HepG2 (cell line): ENCODE results near the gene MTHFS. TPM values are rescaled to one million over a fixed set of nuclear protein-coding genes. Genes with fewer than 3 reads are reported as not detected.

Experiments
- ATF1 ChIP-seq: IDR thresholded peaks from 2 replicates; pipeline ENCODE4 v1.6.1; 2016; ENCODE audit warnings: mild to moderate bottlenecking, control low read depth
- CEBPZ ChIP-seq: IDR thresholded peaks from 2 replicates; pipeline ENCODE4 v1.6.1; 2012; ENCODE audit warnings: low read length, improper control_type of control experiment
- CENPT ChIP-seq: sonication (generic); formaldehyde crosslinking; IDR thresholded peaks from 2 replicates; pipeline ENCODE4 v1.8.0; 2022; ENCODE audit warnings: low read depth, mild to moderate bottlenecking, moderate library complexity, missing genetic modification reagents
- KLF16 ChIP-seq, 2 experiments: sonication (generic) in 1 of 2; formaldehyde crosslinking in 1 of 2; IDR thresholded peaks; 2 replicates each; pipeline versions ENCODE4 v1.6.1 to v1.8.0; 2016 to 2023; ENCODE audit warnings: missing genetic modification reagents in 2 of 2, missing compliant biosample characterization in 1 of 2
- PRPF4 ChIP-seq: fragments of 200-400 bp; formaldehyde crosslinking; IDR thresholded peaks from 2 replicates; pipeline ENCODE4 v1.6.1; 2016; ENCODE audit warnings: low read length, low read depth; ENCODE audit not compliant: poor library complexity, severe bottlenecking
- RBM39 ChIP-seq: fragments of 200-400 bp; formaldehyde crosslinking; IDR thresholded peaks from one replicate; pipeline ENCODE4 v1.6.1; 2018; ENCODE audit warnings: antibody characterized with exemption, mild to moderate bottlenecking, low read depth, low read length; ENCODE audit not compliant: poor library complexity, severe bottlenecking
- SRF ChIP-seq: IDR thresholded peaks from 2 replicates; pipeline ENCODE4 v1.6.1; 2011; ENCODE audit warnings: mild to moderate bottlenecking, low read depth, low read length, moderate library complexity
- YEATS2 ChIP-seq: sonication (generic); formaldehyde crosslinking; IDR thresholded peaks from 2 replicates; pipeline ENCODE4 v1.4.0; 2020; ENCODE audit warnings: missing genetic modification reagents, borderline replicate concordance
- ZBTB46 ChIP-seq: sonication (generic); formaldehyde crosslinking; IDR thresholded peaks from 2 replicates; pipeline ENCODE4 v1.4.0; 2020; ENCODE audit warnings: mild to moderate bottlenecking, missing genetic modification reagents, borderline replicate concordance
- ZBTB7B ChIP-seq: sonication (generic); formaldehyde crosslinking; IDR thresholded peaks from 2 replicates; pipeline ENCODE4 v1.4.0; 2020; ENCODE audit warnings: missing genetic modification reagents
- ZHX2 ChIP-seq, 2 experiments: sonication (generic) in 1 of 2; formaldehyde crosslinking in 1 of 2; IDR thresholded peaks; 2 replicates each; pipeline versions ENCODE4 v1.6.1 to v1.9.0; 2014 to 2022; ENCODE audit warnings: antibody characterized with exemption in 1 of 2, borderline replicate concordance in 1 of 2, inconsistent platforms in 1 of 2, low read depth in 1 of 2, missing genetic modification reagents in 1 of 2
- ZMAT3 ChIP-seq: sonication (generic); formaldehyde crosslinking; conservative IDR thresholded peaks from 2 replicates; pipeline ENCODE4 v1.7.0; 2021; ENCODE audit warnings: missing genetic modification reagents
- ZNF253 ChIP-seq: sonication (generic); formaldehyde crosslinking; IDR thresholded peaks from 2 replicates; pipeline ENCODE4 v1.8.0; 2022; ENCODE audit warnings: mild to moderate bottlenecking, missing genetic modification reagents, borderline replicate concordance
- ZNF720 ChIP-seq: sonication (generic); formaldehyde crosslinking; IDR thresholded peaks from 2 replicates; pipeline ENCODE4 v1.4.0; 2020; ENCODE audit warnings: missing genetic modification reagents
- polyA plus RNA-seq, 8 experiments: library from polyadenylated mRNA; depleted of rRNA in 3 of 8; stranded (reverse) in 7 of 8; unstranded in 1 of 8; fragments of >200 nt; fragmentation: Illumina TruSeq in 4 of 8; extraction: Trizol in 4 of 8; gene quantifications; 2 replicates each; pipeline versions ENCODE4 v1.2.1 to v1.2.3, GENCODE V29; 2011 to 2016; ENCODE audit warnings: low read depth in 4 of 8, missing spikeins in 1 of 8, mixed read lengths in 1 of 8; ENCODE audit not compliant: insufficient read depth in 1 of 8
- total RNA-seq, 5 experiments: library from RNA; depleted of rRNA; stranded (reverse); fragments of >200 nt; fragmentation: Illumina TruSeq; extraction: Trizol; gene quantifications; 2 replicates each; pipeline ENCODE4 v1.2.3, GENCODE V29; 2016; ENCODE audit warnings: low read depth in 1 of 5
- TF ChIP-seq, protein P1 (sequence below): sonication (generic); formaldehyde crosslinking; IDR thresholded peaks from 2 replicates; pipeline ENCODE4 v1.8.0; 2022; ENCODE audit warnings: missing genetic modification reagents, mild to moderate bottlenecking, inconsistent platforms, borderline replicate concordance

MTHFS gene
- total and polyA plus RNA-seq, 2 of the 13 experiments (the other 11 are each of a cell fraction or from before 2014, with no cell fraction given), result 37.0 to 49.7 TPM

GRCh38 chr15:79896634-79897379 lies at the start of gene MTHFS (continued):
- no peak for TF ChIP-seq CEBPZ
- TF ChIP-seq RBM39, result peak; percentile 90
- TF ChIP-seq CENPT (CRISPR knock-in tag), result no peak
- peak; percentile 73 for TF ChIP-seq ZBTB7B
- no peak for TF ChIP-seq ATF1 (CRISPR knock-in tag)
- no peak for TF ChIP-seq SRF
- no peak for TF ChIP-seq ZHX2 (IDR thresholded peaks at IDR 0.05; ENCODE audit: low read depth)
- TF ChIP-seq ZHX2 (CRISPR knock-in tag; IDR thresholded peaks at IDR 0.05; ENCODE audit: borderline replicate concordance), result peak; percentile 94
- TF ChIP-seq YEATS2 (CRISPR knock-in tag), result peak; percentile 67
- TF ChIP-seq KLF16 (CRISPR knock-in tag; IDR thresholded peaks at IDR 0.05), result peak; percentile 81 to 89; a peak in 3 of 4 replicates
- TF ChIP-seq ZNF720 (CRISPR knock-in tag), result 0 out of 2 replicates have a peak, but pooled peaks have one; percentile 59
- TF ChIP-seq, protein P1, sequence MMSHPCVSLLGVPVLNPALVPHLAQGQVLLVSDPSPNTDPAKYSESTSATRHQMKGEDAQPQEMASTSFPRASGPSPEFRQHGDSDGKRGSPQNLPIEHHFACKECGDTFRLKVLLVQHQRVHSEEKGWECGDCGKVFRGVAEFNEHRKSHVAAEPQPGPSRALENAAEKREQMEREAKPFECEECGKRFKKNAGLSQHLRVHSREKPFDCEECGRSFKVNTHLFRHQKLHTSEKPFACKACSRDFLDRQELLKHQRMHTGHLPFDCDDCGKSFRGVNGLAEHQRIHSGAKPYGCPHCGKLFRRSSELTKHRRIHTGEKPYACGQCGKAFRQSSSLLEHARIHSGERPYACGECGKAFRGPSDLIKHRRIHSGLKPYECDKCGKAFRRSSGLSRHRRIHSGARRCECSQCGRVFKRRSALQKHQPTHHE, result peak; percentile 24; the same call in 1 of the 2 replicates
- TF ChIP-seq PRPF4, result no peak
- 0 out of 2 replicates have a peak, but pooled peaks have one; percentile 64 for TF ChIP-seq ZBTB46 (CRISPR knock-in tag)
- TF ChIP-seq ZNF253 (CRISPR knock-in tag), result peak; percentile 96
- peak; percentile 94 for TF ChIP-seq ZMAT3 (CRISPR knock-in tag)
